Femur (tissue), 1 donor: ENCODE measurements around the gene UBXN10.
"Not testable (repeated sequence)": the region's sequence is repeated elsewhere in the genome, so short reads cannot be mapped to it uniquely, and the experiment has no call there.

Experiments used
- DNase-seq: peaks from one replicate; pipeline ENCODE4 v3.0.0-alpha.2; 2017

The UBXN10 gene

DNA sequence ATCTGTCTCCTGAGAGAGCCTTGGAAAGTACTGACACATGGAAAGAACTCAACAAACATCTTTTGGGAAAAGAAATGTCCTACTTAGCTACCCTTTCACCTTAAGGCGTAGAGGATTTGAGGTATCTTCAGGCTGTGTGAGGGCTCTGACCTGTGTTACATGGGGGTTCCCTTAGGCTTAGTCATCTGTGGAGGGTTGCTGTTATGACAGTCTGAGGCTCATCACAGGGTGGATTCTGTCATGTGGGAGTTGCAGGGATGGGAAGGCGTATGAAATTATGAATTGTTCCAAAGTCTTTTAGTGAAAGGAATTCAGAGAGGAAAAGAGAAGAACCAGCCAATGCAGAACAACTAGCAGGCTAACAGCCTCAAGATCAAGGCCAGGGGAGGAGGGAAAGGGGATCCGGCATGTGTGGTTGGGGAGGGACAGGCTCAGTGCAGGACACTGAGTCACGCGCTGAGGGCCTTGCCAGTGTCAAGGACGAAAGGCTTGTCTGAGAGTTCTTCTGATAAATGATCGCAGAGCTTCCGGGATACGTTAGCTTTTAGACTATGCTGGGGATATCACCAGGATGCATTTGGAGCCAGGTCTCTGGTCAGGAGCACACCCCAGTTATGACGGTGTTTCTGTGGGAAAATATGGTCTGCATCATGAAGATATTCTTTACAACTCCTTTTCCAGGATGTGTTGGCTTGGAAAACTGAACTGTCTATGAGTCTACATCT is 25.0 kb downstream of the UBXN10 start:
- no peak for DNase-seq

DNA sequence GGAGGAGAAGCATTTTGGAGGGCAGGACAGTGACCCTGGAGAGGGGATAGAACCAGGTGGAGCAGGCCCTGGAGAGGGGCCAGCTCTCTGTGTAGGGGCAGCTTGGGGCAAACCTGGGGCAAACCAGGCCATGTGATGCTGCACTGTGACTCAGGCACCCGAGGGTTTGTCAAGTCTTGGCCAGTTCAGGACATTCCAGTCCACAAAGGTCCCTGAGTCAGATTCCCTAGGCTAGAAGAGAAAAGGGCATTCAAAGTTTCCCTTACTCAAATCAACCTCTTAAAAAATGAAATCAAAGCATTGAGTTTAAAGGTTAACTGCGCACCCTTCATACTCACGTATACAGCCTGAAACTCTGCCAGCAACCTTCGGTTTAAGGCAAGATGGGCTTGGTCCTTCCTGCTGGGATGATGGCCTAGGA is 25.6 kb downstream of the UBXN10 start:
- no peak for DNase-seq

DNA sequence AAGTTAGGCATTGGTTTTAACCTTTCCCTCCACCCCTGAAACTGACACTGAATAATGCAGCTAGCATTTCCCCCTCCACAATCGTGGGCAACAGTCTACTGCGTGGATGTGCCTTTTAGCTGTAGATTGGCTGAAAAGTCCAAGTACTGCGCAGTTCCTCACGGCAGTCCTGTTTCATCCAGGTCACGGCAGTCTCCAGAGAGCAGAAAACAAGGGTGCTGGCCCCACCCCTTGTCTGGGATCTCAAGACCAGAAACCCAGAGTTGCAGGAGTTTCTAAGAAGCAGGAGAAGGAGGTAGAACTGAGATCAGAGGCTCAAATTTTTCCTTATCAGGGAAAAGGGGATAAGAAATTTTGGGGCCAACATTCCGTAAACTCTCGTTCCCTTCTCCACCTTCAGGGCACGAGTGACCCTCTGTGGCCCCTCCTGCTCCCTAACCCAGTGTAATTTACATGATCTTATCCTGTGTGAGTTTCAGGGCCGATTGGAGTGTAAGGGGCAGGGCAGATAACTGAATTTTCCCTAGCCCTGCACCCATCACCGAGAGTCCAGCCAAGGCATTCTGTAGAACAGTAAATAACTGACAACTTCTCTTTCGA is 26.3 kb downstream of the UBXN10 start:
- DNase-seq: no peak

DNA sequence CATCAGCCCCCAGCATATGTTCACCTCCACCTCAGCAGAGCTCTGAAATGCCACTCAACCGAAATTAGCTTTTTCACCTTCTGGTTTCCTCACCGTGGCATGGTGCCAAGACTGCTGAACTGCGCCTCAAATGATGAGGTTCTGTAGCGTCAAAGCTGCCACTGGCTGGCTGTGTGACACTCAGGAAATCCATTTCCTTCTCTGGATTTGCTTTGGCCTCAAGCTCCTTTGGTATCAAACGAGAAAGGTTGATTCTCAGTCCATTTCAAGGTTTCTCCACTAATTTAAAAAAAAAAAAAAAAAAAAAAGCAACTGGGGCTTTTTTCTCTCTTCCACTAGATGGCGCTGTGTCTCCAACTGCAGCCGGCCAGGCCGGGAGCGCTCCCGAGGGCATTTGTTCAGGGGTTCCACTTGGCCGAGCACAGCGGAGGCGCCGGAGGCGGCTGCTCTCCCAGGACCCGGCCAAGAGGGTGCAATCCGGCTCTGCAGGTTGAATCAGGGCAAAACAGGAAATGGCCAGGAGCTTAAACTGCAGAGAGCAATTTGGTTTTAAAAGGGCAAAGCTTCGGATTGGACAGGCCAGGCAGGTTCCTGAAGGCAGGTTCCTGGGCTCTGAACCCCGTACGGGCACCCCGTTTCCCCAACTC is 26.9 kb downstream of the UBXN10 start:
- DNase-seq: peak; percentile 53

DNA sequence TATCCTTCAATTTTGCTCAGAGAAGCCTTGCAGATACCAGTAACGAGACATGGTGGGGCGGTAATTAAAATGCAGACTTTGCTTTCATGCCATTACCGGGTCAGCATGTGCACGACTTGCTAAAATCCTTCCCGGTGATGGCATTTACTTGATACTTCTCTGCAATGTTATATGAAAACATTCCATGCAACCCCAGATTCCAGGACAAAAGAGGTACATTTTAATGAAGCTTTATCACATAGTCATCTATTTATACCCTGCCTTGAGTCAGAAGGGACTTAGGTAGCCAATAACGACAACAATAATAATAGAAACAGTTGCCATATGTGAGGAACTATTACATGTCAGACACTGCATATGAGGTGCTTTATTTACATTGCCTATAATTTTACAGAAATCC is 29.8 kb downstream of the UBXN10 start:
- DNase-seq: no peak

DNA sequence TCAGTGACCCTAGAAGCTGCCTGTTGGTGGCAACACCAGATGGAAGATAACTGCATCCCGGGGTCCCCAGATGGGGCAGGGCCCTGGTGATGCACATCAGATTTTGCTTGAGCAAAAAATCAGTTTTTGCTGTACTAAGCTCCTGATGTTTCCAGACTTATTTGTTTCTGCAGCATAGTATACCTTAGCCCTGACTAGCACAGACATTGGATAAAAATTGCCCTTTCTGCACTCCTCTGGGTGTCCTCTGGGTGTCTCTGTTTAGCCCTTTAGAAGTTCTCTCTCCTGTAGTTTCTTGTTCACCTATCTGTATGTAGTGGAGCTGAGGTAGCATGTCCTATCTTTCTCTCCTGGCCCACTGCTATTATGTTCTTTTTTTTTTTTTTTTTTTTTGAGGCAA is 30.7 kb downstream of the UBXN10 start:
- DNase-seq: no peak

DNA sequence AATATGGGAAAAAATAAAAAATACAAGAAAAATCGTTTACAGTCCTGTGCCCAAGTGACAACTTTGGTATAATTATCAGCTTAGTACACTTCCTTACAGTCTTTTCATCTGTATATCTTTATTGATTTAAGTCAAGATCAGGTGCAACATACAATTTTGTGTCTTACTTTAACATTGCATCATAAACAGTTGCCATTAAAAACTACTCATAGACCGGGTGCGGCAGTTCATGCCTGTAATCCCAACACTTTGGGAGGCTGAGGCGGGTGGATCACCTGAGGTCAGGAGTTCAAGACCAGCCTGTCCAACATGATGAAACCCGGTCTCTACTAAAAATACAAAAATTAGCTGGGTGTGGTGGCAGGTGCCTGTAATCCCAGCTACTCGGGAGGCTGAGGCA is 33.2 kb downstream of the UBXN10 start:
- DNase-seq: not testable (repeated sequence)

DNA sequence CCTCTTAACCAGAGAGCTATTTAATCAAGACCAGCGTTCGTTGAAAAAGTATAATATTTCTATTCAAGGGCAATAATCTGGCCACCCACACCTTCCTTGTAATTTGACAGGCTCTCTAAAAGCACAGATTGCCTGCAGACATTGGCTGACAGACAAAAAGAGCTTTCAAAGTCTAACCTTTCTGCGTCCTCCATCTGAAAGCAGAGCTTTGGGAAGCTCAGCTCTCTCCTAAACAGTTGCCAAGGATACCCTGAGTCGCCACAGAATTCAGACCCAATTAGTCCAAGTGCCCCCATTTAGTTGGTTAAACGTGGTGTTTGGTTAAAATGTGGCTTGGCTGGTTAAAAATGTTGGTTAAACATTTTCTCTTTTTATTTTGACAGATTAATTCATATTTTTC is 34.1 kb downstream of the UBXN10 start:
- no peak for DNase-seq

DNA sequence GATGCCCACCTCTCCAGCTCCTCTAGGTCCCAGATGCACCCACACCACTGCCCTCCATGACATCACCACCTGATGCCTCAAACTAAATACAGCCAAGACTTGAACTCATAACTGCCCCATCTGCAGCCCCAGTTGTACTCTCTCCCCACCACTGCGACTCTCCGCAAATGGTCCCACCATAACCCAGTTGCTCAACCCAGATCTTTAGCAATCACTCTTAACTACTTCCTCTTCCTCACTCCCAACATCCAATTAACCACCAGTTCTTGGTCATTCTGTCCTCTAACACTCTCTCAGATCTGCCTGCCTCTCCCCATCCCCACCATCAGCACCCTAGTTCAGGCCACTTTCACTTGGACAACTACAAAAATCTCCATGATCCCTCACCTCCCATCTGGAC is 37.2 kb downstream of the UBXN10 start:
- no peak for DNase-seq

DNA sequence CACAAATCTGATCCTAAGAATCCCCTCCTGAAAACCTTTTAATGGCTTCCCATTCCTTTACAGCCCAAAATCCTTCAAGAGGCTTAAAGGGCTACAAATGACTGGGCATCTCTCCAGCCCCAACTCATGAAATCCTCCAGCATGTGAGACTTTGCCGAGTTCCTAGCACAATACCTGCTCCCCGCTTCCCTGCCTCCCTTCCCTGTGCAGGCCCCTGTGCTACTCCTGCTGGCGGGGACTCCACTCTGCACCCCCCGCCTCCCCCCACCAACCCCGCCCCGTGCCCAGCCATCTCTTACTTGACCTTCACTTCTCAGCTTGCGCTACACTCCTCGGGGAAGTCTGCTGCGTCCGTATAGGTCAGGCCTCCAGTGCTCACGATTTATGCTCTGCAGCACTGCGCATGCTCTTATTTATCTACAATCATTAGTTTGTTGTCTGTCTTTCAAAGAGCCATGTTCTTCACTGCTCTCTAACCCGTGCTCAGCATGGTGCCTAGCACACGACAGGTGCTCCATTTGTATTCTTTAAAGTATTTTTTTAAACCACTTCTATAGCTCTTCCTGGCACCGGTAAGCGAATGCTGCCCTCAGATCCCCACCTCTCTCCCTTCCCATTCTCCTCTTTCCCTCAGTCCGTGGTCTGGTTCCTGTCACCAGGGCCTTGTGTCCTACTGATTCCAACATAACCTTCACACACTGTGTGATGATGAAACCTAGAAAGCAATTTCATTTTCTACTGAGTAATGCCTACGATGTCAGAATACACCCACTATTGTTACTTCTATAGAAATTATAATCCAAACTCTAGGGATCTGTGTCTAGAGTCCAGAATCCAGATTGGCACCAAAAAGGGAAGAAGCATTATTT is 37.9 kb downstream of the UBXN10 start:
- DNase-seq: no peak

DNA sequence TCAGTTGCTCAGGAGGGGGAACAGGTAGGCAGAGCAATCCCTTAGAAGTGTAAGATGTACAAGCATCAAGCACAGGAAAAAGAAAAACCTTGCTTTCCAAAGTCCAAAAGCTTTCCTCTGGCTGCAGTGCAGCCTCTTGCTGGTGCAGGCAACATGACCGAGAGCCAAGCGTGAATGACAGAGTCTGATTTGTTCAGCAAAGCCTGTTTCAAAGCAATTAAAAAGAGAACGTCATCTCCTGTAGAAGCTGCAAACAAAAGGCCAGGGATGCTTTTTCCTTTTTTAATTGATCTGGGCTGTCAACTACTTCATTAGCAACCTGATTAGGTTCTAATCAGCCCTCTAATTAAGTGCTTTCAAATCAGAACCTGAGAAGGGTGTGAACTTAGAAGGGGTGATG is 38.6 kb downstream of the UBXN10 start:
- no peak for DNase-seq

DNA sequence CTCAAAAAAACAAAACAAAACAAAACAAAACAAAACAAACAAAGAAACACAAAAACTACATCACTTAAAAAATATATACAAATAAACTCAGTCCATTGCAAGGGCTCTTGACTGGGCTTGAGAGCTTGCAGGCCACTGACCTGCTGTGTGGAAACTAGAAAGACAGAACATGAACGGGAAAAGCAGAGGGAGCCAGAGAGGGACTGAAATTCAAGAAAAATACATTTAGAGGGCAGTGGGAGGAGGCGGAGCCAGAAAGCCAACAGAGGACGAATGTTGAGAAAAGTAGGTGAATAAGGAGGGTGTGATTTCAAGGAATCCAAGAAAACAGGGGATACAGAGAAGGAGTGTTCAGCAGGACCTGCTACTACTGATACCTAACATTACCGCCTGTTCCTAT is 41.8 kb downstream of the UBXN10 start:
- no peak for DNase-seq

DNA sequence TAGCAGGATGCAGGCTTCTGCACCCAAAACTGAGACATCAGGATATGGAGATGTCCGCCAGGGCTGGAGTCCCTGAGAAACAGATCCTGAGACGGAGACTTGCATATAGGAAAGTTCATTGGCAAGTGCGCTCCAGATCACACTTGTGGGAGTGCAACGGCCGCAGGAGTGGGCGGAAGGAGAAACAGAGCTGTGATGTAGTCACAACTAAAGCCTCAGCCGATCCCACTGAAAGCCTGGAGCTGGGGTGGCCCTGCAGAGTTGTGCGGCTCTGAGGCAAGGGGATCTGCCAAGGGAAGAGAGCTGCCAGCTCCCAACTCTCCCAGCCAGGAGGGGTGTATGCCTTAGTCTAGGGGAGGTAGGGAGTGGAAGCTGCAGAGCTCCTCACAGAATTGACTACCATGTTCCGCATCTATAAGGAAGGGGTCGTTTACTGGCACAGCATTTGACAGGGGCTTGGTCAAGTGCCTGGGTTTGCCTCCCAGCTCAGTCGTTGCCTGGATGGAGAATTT is 42.5 kb downstream of the UBXN10 start:
- no peak for DNase-seq

DNA sequence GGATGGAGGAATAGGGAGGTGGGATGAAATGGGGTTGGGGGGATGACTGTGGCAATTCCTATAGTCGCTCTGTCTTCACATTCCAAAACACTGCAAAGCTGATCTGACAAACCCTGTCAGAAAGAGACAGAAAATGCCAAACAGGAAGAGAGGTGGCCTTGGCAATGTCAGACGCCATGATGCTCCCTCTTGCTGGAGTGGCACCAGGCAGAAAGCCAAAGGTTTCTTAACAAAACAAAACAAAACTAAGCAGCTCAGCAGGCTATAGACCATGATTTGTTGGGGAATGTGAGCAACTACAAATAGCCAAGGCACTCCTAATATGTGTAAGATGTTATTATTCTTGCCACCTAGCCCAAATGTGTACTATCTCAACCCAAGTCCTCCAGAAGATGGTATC is 43.3 kb downstream of the UBXN10 start:
- no peak for DNase-seq

DNA sequence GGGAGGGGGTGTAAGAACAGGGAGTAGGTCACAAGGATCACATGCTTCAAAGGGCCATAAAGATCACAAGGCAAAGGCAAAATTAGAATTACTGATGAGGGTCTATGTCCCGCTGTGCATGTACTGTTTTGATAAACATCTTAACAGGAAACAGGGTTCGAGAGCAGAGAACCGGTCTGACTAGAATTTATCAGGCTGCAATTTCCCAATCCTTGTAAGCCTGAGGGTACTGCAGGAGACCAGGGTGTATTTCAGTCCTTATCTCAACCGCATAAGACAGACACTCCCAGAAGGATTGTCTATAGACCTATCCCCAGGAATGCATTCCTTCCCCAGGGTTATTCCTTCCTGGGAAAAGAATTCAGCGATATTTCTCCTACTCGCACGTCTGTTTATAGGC is 46.7 kb downstream of the UBXN10 start:
- DNase-seq: not testable (repeated sequence)

DNA sequence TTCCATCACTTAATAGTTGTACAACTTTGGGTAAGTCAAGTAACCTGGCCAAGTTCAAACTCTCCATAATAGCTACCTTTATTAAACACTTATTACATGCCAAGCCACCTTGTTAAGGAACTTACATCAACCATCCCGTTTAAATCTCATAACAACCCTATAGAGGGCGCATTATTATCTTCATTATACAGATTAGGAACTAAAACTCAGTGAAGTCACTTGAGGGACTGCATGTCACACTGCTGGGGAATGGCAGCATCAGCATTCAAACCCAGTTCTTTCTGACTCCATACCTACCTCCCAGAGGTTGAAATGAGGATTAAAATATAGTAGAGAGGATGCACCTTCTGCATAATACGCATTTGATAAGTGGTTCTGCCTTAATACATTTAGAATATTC is 47.5 kb downstream of the UBXN10 start:
- no peak for DNase-seq

DNA sequence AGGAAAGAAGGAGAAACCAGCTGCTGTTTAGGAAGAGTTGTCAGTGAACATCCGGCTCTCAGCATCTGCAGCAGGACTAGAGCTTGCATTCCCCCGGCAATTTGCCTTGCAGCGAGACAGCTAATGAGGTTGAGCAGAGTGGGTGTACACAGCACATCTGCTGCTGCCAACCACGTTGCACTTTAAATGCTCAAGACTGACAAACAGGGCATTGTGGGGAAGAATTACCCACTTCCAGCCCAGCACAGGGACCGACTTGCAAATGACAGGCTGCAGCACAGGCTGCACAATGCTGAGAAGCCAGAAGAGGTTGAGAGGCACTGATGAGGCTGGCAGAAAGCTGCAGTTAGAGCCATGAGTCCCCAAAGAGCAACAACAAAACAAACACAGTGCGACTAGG is 48.0 kb downstream of the UBXN10 start:
- peak; percentile 24 for DNase-seq

DNA sequence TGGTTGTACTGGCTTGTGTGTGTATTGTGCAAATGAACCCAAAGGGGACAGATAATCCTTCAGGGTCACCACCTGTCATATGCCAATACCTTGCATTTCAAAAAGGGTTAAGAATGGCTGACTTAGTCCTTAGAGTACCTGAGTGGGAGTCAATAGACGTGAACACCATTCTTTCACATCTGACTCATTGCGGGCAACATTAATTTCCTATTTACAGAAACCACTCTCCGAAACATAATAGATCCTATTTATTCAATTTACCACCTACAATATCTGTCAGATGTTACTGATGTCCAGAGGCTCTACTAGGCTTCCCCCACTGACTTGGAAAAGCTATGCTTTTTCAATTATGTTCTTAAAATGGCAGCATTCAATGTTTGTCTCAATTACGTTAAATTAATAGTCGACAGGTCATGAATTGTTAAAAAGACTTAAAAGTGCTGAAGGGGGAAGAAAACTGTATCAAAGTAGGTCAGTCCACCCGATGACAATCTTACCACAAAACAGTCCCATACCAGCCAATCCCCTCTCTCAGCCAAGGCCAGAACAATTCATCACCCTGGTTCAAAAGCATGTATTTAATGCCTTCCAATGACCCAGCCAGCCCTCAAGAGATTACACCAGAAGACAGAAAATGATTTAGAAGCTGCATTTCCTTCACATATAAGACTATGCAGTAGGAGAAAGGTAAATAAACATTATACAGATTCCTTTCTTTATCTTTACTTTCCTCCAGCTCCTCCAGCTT is 49.1 kb downstream of the UBXN10 start:
- DNase-seq: no peak

DNA sequence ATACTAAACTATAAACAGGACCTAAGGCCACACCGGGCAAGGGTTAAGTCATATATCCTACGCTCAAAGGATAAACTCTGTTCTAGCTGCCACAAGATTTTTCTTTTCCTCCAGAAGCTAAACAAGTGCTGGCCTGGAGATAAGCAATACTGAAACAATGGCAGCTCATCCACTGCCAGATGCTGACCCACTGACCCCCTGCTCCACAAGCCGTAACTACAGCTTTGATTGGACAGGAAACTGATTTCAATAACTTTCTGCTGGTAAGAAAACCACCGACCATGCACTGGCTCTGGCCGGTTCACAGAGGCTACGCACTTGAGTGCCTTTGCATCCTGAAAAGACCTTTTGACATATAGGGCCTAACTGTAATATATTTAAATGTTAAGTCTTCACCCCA is 51.8 kb downstream of the UBXN10 start:
- DNase-seq: no peak

DNA sequence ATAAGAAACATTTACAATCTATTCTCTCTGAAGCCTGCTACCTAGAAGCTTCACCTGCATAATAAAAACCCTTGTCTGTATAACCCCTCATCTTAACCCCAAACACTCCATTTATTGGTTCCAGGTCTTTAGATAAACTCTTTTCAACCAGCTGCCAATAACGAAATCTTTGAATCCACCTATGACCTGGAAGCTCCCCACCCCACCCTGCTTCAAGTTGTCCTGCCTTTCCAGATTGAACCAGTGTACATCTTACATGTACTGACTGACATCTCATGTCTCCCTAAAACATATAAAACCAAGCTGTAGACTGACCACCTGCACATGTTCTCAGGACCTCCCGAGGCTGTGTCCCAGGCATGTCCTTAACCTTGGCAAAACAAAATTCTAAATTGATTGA is 54.1 kb downstream of the UBXN10 start:
- DNase-seq: no peak

DNA sequence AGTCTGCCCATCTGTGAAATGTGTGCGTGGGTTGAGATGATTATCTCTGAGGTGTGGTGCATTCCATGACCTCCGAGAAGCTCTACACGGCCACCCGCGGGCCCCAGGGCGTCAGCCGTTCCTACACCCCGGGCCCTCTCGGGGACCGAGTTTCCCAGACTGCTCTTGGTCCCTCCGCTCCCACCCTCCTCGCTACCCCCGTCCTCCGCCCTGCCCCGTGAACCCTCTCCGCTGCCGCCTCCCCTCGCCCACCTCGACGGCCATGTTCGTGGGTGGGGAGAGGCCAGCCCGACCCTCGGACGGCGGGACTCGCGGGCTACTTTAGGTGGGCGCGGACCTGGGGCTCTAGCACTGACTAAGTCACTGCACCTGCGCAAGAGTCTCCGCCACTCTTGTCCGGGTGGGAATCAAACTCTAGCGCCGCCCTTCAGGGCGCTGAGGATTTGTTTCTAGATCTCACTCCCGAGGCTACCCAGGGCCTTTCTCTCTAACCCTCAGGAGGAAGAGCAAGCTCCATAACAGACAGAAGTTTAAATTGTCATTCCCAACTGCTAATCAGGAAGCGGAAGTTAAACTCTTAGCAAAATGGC is 57.1 kb downstream of the UBXN10 start:
- no peak for DNase-seq
